HPDE6-E6E7 (cell line): ENCODE results near the gene SAMD11.

Experiments
- DNase-seq: peaks from one replicate; pipeline ENCODE4 v3.0.0; 2011; ENCODE audit warnings: missing footprints; ENCODE audit errors: extremely low spot score

Gene SAMD11

DNA sequence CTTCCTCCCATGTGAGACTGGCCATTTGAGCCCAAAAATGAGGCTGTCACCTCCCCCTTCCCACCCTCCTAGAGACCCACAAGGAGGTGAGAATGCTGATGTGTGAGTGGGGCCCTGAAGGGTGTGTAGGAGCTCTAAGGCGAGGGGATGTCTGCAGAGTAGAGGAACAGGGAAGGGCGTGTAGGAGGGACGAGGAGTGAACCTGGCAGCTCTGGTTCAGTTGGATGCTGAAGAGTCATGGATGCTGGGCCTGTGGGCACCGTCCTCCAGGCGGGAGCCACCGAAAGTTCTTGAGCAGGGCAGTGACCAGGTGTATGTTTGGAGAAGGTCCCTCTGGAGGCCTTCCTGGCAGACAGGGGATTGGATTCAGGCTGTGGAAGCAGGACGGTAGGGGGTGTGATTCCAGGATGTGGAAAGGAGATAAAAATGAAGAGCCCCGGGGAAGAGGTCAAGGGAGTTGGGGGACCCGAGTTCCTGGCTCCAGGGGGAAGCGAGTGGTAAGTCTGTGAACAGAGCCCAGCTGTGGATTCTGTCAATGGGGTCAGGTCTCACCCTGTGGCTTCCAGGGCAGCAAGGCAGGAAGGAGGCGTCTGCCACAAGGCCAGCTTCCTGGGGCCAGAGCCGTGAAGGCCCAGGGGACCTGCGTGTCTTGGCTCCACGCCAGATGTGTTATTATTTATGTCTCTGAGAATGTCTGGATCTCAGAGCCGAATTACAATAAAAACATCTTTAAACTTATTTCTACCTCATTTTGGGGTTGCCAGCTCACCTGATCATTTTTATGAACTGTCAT is 7.9 kb downstream of the SAMD11 start:
- no peak for DNase-seq

DNA sequence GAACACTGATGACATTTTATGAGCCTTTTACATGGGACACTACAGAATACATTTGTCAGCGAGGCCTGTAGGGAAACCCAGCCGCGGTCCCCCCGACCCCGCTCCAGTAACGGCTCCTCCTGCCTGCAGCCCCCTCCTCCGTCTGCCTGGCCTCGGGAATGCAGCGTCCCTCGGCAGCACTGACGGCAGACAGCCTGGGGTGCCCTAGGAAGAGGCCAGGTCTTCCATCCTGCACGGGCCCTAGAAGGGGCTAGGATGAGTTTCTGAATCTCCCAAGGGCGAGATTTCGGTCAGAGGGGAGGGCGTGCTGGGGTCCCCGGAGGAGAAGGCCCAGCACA is 8.4 kb downstream of the SAMD11 start:
- no peak for DNase-seq

DNA sequence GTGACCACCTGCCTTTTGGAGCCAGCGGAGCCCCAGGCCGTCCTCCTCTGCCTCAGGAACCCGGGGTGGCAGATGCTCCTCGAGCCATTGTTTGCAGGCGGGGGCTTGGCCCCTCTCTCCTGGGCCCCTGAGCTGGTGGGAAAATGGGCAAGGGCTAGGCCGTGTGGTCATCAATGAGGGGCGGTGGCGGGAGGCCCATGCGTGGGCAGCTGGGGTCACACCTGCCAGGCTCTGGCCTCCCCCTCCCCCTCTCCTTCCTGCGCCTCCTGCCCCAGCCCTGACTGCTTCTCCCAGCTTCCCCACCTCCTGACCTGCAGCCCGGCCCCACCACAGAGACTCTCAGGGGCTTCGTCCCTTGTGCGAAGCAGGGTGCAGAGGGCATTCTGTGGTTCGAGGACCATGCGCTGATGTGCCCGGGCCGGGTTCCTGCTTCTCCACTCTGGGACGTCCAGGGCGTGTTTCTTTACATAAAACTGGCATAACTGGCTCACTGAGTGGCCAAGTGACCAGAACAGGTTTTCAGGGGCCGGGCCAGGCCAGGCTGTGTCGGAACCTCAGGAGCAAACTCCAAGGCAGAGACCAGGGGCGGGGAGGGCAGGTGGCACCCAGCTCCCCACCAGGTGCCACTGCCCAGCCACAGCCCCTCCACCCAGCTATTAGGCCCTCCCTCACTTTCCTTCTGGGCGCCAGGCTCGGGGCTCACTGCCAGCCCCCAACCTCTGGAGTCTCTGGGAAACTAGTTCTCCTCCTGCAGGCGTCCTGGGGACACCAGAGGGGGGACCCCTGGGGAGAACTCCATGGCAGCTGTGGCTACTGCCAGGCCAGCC is 9.3 kb downstream of the SAMD11 start:
- no peak for DNase-seq

DNA sequence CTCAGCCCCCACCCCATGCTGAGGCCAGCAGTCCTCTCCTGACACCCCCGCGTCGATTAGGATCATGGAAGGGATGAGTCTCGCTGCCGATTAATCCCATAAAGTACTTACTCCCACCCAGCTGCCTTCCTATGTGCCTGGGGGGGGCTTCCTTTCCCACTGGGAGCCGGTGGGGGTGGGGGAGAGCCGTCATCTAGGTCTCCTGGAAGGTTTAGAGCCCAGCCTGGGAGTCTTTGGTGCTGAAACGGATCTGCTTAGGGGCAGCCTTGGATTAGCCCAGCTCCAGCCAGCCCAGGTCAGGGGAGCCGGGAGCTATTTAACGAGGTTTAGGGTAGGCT is 9.8 kb downstream of the SAMD11 start:
- no peak for DNase-seq

DNA sequence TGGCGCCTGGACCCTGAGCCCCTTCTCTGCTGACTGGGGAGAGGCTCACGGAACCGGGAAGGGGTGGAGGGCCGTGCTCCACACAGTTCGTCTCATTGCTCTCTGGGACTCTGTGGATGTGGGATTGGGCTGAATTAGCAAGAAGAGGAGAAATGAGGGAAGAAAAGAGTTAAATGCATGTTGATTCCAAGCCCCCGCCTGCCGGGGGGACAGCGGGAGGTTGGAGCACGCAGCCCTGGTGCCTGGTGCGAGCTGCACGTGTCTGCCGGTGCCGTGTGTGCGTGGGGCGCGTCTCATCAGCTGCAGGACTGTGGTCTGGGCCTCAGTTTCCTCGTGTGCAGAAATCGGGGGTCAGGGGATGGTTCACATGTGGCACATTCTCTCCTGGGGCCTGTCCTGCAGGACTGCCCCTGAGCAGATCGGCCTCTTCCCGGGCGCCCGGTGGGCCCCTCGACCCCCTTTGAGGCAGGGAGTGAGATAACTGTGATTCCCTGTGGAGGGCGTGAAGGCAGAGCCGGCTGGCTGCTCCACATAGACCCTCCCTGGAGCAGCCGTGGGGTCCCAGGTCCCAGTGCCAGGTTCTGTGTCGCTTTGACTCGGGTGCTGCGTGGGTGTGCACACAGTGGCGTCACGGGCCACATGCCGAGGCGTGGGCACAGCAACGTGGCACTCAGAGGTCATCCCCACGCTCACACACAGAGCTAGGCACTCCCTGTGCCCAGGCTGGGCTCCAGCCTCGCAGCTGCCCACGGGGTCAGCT is 11.4 kb downstream of the SAMD11 start:
- DNase-seq, result no peak

DNA sequence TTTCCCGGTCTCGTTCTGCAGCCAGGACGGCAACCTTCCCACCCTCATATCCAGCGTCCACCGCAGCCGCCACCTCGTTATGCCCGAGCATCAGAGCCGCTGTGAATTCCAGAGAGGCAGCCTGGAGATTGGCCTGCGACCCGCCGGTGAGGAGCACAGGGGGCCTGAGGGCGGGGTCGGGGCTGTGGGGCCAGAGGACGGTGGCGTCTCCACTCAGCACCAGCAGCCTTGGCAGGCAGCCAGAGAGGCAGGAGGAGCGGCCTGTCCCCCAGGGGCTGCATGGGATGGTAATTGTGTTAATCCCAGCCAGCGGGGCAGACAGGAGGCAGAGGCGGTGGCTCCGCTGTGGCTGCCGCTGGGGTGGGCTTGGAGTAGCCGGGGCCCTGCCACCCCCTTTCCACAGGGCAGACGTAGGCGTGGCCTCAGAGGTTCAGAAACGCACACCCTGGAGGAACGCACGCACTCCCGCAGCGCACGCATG is 12.1 kb downstream of the SAMD11 start:
- no peak for DNase-seq

DNA sequence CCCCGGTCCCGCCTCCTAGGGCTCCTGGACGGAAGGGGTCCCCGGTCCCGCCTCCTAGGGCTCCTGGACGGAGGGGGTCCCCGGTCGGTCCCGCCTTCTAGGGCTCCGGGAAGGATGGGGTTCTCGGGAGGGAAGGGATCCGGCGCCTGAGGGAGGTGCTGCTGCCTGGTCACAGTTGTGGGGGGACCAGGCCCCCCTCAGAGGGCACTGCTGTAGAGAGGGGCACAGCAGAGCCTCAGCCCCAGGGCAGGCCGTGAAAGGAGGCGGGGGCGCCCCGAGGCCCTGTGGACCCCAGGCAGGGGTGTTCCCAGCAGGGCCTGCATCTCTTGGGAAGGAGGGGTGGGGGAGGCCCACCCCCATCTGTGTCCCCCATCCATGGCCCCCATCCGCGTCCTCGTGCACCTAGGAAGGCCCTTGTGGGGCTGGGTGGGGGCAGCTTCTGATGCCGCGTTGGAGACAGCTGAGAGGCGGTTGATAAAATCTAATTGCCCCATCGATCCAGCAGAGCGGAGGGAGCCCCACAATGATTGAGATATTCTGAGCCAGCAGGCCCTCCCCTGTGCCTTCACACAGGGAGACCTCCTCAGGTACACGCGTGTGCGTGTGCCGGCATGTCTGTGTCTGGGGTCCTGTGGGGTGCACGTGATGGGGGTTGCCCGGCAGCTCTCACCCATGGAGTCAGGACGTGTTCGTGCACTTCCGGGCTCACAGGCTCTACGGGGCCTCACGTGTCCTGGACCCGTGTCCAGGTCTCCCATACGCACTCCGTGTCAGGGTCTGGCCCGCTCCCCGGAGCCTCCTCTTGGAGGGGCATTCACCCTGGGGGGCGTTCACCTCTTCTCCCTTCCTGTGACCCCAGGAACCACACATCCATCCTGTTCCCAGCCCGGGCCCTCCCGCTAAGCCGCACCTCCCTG is 12.9 kb downstream of the SAMD11 start:
- no peak for DNase-seq

DNA sequence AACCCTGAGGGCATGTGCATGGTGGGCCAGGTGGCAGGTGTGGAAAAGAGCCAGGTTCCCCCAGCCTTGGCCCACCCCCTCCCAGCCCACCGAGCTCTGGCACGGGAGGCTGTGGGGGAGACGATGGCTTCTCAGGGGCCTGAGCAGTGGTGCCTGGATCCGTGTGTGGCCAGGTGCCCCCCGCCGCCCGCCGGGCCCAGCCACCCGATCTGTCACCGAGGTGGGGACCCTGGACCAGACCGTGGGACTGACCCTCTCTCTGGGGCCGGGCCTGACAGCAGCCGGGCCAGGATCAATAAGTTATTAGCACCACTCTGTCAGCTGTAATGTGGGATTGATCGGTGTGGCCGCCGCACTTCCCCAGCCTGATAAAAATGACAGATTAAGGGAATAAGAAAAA is 13.8 kb downstream of the SAMD11 start:
- no peak for DNase-seq

DNA sequence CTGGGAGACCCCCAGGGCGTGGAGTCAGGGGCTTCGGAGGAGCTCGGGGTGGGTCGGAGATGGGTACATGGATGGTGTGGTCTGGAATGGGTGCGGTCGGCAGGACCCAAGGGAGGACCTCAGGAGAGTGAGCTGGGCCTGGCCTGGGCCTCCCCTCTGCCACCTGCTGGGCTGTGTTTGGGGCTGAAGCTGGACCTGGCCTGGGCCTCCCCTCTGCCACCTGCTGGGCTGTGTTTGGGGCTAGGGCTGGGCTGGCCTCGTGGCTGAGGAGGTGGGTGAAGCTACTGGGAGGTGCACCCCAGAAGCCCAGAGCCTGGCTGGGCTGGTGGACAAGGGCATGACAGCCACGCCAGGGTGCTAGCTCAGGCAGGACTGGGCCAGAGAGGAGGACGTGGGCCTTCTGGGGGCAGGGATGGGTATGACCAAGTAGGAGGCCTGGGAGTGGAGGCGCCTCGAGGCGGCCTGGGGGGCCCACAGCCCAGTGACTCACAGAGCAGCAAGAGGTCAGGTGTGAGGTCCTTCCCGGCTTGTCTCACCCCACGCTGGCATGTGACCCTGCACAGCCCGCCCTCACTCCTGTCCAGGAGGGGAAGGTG is 14.5 kb downstream of the SAMD11 start:
- DNase-seq, result no peak

DNA sequence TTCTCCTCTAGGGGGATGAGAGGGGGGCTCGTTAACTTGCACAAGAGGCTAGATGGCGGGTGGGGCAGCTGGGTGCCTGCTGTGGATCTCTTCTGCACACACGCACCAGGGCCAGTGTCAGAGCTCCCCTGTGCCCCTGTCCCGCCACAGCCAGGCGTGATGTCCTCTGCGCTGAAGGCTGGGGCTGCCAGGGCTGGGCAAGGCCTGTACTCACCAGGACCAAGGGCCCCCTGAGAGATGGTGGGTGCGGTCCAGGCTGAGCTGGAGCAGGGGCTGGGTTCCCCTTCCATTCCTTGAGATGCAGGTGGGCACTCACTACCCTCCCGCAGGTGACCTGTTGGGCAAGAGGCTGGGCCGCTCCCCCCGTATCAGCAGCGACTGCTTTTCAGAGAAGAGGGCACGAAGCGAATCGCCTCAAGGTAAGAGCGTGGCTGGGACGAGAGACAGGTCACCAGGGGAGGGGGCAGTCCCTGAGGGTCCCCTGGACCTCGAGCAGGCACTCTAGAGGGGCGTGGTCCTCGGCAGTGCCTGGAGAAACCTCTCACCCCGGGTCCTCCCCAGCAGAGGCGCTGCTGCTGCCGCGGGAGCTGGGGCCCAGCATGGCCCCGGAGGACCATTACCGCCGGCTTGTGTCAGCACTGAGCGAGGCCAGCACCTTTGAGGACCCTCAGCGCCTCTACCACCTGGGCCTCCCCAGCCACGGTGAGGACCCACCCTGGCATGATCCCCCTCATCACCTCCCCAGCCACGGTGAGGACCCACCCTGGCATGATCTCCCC is 15.2 kb downstream of the SAMD11 start:
- no peak for DNase-seq

DNA sequence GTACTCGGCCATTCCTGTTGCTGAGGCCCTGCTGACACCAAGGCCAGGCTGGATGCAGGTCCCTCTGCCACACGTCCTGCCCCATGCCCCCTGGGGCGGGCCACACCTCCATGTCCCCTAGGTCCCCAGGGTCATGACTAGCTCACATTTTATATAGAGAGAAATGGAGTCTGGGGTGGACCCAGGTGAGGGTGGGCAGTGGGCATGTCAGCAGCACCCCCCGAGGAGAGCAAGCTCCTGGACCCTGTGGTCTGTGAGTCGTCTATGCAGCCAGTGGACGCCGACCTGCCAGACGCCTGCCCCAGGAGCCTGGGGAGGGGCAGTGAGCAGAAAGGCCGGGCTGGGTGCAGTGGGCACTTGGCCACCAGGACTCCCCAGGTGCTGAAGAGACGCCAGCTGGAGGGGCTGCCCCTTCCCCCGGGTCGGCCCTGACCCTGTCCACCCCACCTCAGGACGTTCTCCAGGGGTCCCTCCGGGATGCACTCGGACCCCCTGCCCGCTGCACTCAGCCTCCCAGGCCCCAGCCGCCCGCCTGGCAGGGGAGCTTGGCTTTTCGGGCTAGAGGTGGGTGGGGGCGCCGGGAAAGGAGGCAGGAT is 15.9 kb downstream of the SAMD11 start:
- DNase-seq, result no peak

DNA sequence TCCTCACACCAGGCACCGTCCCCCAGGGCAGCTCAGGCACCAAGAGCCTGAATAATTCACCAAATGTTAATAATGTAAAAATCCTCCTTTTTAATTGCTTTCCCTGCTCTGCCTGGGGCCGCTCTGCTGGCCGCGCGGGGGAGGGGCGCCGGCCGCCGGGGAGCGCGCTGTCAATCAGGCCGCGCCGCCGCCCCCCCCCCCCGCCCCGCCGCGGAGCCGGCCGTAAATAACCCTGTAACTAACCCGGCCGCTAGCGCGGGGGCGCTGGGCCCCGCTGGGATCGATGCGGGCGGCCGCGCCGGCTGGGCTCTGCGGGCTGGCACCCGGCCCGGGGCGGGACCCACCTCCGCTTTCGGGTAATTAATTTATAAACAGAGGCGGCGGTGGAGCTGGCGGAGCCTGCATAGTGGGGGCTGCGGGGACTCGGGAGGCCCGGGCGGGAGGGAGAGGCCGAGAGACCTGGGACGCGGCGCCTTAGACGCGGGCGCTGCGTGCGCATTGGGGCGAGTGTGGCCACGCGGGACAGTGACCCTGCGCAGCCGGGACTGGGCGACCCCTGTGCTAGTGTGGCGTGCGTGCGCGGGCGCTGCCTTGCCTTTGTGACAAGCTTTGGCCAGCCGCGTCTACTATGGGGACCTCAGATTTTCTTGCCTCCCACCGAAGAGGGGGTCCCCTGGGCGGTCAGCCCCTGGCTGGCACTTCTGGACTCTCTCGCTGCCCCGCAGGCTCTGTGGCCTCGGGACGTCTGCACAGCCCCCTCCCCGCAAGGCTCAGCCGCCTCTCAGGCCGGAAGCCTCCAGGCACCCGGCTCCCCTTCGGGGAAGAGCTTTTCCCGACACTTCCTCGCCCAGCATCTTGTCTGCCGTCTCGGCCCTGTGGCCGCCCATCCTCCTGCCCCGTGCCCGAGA is 16.6 kb downstream of the SAMD11 start:
- DNase-seq, result peak; percentile 44

DNA sequence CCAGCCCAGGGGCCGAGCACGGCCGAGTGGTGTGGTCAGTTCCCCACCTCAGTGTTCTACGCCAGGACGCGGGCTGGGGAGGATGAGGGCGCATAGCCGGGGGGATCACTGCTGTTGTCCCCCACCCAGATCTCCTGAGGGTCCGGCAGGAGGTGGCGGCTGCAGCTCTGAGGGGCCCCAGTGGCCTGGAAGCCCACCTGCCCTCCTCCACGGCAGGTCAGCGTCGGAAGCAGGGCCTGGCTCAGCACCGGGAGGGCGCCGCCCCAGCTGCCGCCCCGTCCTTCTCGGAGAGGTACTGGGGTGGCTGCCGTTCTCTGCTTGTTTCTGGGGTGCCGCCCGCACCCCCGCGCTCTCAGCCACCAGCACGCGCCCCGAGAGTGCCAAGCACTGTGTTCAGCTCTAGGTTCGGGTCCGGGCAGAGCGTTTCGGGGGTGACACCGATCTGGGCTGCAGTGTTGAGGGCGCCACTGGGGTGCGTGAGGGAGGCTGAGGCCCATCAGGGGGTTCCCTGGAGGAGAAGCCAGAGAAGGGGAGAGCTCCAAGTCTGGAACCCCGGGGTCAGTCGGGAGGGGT is 17.4 kb downstream of the SAMD11 start:
- DNase-seq, result no peak

DNA sequence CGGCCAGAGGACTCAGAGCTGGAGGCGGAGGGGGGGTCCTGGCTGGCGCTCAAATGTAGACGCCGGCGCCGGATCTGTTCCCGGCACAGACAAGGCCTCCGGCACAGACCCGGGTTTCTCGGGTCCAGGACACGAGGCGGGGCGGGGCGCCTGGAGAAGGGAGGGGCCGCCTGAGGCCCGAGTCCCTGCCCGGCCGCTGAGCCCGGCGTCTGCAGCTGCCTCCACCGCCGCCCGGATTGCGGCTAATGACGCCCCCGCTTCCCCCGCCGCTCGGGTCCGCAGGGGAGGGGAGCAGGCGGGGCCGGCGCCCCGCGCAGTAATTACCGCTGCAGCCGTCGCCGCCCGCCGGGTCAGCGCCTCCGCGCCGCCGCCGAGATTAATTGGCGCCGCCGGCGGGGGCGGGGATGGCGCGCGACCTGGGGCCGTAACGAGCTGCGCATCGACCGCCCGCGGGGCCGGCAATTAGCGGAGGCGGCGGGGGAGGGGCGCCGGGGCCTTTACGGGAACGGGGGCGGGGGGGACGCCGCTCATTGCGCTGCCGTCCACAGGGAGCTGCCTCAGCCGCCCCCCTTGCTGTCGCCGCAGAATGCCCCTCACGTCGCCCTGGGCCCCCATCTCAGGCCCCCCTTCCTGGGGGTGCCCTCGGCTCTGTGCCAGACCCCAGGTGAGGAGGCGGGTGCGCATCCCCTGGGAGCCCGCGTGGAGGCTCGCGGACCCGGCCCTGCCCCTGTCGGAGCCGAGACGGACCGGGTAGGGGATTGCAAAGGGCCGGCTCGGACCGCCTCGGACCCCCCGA is 18.1 kb downstream of the SAMD11 start:
- peak; percentile 59 for DNase-seq

DNA sequence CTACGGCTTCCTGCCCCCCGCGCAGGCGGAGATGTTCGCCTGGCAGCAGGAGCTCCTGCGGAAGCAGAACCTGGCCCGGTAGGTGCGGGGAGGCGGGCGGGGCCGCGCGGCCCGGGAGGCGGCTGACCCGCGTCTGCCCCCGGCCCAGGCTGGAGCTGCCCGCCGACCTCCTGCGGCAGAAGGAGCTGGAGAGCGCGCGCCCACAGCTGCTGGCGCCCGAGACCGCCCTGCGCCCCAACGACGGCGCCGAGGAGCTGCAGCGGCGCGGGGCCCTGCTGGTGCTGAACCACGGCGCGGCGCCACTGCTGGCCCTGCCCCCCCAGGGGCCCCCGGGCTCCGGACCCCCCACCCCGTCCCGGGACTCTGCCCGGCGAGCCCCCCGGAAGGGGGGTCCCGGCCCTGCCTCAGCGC is 18.7 kb downstream of the SAMD11 start:
- no peak for DNase-seq

DNA sequence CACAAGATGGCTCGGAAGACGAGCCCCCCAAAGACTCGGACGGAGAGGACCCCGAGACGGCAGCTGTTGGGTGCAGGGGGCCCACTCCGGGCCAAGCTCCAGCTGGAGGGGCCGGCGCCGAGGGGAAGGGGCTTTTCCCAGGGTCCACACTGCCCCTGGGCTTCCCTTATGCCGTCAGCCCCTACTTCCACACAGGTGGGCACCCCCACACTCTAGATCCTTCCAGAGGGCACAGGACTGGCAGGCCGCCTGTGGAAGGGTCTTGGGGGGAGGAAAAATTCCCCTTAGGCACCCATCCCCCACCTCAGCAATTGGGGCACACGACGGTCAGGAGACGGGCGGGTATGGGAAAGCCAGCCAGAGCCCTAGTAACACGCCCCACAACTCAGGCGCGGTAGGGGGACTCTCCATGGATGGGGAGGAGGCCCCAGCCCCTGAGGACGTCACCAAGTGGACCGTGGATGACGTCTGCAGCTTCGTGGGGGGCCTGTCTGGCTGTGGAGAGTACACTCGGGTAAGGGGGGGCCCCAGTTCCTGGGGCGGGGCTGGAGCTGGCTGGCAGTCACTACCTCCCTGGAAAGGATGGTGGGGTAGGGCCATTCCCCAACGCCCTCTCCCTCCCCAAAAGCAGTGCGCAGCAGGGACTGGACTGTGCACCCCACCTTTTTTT is 19.3 kb downstream of the SAMD11 start:
- no peak for DNase-seq
